Activated CD4-positive, alpha-beta T cell treated with anti-CD3 and anti-CD28 coated beads, Interleukin-2, Interleukin-4, amounts not matched to agents 100 ng/mL and 50 ng/mL, durations not matched to agents 16 hours and 8 hours (primary cell): Measurements from ENCODE around the gene SNAP47.

Source experiments
- DNase-seq: peaks from one replicate; pipeline ENCODE4 v3.0.0-alpha.2; 2020; ENCODE audit warnings: low spot score

Gene SNAP47

GRCh38 chr1:227732586-227733308 lies 2.5 kb upstream of the SNAP47 start:
- DNase-seq = no peak

DNA sequence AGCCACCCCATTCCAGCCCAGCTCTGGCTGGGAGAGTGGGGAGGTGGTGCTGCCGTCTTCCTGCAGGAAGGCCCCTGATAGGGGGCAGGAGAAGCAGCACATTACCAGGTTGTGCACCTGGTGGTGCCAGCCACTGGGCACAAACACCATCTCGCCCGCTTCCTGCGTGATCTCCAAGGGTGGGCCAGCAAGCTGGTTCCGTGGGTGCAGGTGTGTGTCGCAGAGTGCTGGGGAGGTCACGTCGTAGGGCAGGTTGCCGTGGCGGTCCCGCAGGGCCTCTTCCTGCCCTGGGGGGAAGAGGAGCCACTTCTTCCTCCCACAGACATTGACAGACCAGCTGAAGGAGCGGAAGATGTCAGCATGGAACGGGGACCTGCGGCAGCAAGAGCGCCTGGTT lies 1.9 kb upstream of the SNAP47 start:
- no peak for DNase-seq

GRCh38 chr1:227733751-227734545 lies 1.3 kb upstream of the SNAP47 start:
- DNase-seq = no peak

DNA sequence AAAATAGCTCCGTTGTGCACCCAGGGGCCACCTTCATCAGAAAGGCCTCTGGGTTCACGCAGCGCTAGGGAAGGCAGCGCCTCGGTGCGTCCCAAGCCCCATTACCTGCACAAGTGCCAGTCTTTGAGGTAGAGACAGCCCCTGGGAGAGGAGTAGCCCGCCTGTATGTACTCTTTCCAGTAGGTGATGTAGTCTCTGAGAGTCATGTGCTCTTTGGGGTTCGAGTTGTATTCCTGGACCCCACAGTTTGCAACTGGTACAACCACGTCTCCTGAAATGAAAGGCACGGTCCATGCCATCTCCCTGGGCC lies 734 bp upstream of the SNAP47 start:
- DNase-seq = no peak

GRCh38 chr1:227735539-227736285 lies 477 bp downstream of the SNAP47 start:
- DNase-seq = no peak

DNA sequence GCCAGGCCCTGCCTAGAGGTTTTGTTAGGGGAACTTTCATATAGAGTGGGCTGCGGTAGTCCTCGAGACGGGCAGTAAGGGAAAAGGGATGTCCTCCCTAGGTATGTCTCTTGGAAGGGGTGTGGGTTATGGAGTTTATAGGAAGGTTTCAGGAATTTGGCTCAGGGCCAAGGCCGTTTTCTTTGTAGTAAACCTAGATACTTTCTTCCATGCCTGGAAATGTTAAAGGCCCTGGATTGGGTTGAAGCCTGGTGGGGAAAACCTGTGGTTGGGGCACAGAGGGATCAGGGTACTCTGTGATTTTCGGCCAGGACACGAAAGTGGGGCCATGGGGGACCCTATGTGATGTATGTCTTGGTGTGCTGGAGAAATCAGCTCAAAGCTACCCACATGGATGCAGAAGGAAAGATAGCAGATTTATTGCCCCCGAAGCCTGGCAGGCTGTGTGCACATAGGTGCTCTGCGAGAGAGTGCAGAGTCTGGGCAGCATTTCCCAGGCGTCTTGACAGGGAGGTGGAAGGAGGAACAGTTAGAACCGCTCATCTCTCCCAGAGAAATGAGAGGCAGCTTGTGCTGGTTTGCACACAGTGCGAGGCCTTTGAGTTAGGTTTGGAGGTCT lies 1.7 kb downstream of the SNAP47 start:
- DNase-seq = no peak

GRCh38 chr1:227738820-227739219 lies 3.6 kb downstream of the SNAP47 start:
- no peak for DNase-seq

DNA sequence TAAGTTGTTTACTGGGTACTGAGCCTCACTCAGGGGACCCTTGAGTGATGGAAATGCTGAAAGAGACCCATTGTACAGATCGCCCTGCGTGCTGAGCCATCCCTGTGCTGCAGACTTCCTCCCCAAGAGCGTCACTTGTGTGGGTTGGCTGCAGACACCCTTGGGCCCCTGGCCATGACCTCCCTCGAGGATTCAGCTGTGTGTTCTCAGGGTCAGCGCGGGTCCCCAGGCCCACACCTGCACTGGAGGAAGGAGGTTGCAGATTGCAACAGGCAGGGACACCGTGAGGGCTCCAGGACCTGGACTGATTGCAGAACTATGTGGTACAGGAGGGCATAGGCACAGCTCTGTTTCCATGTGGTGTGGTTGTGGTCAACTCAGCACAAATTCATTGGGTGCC lies 4.4 kb downstream of the SNAP47 start:
- DNase-seq = no peak

DNA sequence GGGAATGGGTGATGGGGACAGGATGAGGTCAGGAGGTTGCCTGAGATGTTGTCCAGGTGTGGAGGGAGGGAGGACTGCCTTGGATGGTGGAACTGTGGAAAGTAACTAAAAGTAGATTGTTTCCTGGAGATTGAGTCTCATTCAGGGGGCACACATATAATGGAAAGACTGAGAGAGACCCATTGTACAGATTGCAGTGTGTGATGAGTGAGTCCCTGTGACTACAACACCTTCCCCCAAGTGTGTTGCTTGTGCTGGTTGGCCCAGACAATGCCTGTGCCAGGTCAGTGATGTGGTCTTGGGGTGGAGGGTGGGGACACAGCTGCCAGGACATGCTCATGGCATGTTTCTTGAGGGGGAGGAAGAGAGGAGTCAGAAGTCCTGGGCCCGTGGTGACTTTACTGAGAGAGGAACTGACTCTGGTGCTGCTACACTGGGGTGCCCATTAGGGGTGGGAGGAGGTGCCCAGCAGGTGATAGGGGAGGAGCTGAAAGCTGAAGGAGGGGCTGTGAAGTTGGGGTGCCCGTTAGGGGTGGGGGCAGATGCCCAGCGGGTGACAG lies 5.2 kb downstream of the SNAP47 start:
- DNase-seq = no peak

DNA sequence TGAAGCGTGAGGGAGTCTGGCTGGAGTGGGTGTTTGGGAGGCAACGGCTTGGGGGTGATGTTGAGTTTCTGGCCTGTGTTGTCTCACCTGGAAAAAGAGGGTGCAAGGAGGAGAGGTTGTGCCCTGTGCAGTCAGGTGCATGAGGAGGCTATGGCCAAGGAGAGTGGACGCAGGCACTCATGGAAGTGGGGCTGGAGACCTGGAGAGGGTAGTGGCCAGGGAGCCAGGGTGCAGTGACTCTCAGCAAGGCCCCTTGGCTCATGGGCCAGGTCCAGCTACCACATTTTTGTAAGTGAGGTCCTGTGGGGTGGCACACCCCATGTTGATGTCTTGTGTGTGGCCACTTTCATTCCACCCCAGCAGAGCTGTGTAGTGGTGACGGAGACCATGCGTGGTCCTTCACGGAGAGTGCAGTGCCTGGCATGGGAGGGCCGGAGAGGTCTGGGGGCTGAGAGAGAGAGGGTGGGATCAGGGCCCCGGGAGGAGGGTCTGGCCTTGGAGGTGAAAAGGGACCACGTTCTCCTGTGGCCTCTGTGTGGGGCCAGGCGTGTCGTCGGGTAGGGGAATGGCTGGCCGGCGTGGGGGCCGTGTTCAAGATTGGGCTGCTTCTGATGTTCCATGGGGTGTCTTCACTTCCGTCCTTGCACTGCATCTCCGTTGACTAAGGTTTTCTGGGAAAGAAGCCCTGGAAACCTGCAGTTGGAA lies 6.1 kb downstream of the SNAP47 start:
- no peak for DNase-seq

DNA sequence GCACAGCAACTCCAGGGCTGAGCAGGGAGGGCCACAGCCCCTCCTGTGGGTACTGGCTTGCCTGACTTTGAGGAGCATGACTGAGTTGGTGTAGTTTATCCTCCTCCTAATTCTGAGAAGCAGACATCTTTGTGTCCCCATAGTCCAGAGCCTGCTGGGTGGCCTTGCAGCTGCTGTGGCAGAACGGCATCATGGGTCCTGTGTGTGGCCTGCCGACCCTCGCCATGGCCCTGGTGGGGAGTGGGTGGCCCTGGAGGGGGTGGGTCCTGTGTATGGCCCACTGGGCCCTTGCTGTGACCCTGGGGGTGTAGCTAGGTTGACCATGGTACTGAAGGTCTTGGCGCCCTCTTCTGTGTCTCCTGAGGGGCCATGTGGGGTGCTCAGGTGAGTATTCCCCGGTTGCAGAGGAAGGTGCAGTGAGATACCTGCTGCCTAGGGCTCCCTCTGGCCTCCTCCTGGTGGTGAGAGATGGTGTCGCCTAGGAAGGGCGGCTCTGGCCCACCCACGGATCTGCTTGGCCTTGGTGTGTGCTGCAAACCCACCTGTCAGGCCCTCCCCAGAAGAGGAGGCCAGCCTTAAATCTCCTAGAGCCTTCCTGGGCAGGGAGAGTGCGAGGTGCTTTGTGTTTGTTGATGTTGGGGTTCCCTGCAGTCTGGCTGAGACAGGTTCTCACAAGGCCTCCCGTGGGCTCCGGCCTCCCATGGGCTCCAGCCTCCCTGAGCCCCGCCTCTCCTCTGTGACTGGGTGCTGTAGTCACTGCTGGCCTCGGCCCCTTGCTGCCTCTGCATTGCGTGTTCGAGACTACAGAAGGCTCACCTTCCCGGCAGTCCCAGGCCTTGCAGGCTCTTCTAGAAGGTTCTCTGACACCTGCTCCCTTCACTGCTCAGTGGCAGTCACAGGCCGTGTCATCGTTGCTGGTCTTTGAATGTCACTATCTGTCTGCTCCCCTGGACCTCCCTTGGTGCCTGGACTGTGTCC lies 7.8 kb downstream of the SNAP47 start:
- DNase-seq = no peak

- no peak for DNase-seq
These were observed 9.4 kb downstream of the SNAP47 start for GRCh38 chr1:227744668-227745067.

GRCh38 chr1:227745568-227746265 lies 10.5 kb downstream of the SNAP47 start:
- DNase-seq = no peak

DNA sequence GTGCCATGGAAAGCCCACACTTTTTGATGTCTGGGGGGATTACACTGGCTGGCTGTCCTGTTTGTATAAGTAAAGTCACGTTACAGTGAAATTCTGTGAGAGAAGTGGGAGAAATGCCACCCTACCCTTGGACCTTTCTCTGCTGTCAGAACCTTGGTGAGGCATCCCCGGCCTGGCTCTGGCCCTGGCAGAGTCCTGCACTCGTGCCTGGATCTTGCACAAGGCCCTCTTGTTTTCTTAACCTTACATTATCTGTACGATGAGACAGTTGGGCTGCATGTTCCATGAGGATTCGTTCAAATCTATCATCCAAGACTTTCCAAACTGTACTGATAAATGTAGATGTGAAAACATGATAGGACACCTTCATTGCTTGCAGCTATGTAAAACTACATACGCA lies 11.4 kb downstream of the SNAP47 start:
- no peak for DNase-seq

GRCh38 chr1:227747382-227747781 lies 12.1 kb downstream of the SNAP47 start:
- no peak for DNase-seq

DNA sequence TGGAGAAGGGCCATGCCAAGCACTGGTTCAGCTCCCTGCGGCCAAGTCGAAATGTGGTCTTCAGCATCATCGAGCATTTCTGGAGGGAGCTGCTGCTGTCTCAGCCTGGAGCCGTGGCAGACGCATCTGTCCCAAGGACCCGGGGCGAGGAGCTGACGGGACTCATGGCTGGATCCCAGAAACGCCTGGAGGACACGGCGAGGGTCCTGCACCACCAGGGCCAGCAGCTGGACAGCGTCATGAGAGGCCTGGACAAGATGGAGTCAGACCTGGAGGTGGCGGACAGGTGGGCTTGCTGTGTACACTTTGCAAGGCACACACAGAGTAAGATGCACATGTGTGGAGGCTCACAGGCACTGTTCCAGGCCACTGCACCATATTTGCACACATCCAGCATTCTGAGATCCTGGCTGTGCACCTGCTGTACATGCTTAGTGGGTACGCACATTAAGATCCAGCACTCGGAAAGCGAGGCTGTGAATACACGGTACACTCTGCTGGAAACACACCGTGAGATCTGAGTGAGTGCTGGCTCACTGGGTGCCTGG lies 12.8 kb downstream of the SNAP47 start:
- DNase-seq = no peak

- peak; percentile 46 for DNase-seq
These were observed 13.4 kb downstream of the SNAP47 start for GRCh38 chr1:227748496-227749182.

DNA sequence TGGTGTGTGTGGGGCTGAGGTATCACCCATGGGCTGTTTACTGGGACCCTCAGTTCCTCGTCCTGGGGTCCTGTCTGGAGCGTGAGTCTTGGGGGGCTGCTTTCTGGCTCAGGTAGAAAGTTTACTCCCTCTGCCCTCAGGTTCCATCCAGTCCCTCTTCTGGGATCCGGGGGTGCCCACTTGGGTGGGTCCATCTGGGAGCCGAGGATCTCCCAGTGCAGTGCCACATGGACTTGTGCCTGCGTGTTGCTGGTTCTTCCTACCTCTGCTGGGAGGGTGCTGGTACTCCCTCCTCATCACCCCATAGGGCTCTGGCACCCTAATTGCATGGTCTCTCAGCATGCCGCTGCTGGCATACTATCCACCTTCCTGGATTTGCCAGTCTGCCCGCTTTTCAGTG lies 14.0 kb downstream of the SNAP47 start:
- no peak for DNase-seq
